ENCODE results near the gene COL5A3. TPM values are rescaled to one million over a fixed set of nuclear protein-coding genes. Genes with fewer than 3 reads are reported as not detected.

The COL5A3 gene
- total RNA-seq = 1 to 10 TPM; 3.7 to 7.4 (median 5.2) TPM

DNA sequence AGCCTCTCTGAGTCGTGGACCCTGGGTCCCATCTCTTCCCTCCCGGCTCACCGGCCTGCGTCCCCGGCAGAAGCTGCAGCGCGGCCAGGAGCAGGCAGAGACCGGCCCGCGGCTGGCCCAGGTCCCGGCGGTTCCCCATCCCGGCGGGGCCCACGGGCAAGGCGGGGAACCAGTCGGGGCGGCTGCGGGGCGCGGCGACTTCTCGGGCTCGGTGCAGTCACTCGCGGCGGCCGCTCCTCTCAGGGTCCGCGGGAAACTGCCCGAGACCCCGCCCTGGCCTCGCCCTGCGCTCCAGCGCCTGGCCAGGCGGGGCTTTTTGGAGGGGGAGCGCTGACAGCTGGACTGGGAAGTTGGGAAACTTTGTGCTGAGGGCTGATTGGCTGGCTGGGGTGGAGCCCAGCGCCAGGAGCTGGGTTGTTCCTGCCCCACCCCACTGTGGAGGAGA is at the start of gene COL5A3:
COL5A3 (minus strand) TSS at position 258 of the 445 bp plus-strand sequence; CDS start at position 139, 119 bp downstream.
- intact Hi-C loops (cut with DNase I) = no loop called here
- TF ChIP-seq, protein P1, sequence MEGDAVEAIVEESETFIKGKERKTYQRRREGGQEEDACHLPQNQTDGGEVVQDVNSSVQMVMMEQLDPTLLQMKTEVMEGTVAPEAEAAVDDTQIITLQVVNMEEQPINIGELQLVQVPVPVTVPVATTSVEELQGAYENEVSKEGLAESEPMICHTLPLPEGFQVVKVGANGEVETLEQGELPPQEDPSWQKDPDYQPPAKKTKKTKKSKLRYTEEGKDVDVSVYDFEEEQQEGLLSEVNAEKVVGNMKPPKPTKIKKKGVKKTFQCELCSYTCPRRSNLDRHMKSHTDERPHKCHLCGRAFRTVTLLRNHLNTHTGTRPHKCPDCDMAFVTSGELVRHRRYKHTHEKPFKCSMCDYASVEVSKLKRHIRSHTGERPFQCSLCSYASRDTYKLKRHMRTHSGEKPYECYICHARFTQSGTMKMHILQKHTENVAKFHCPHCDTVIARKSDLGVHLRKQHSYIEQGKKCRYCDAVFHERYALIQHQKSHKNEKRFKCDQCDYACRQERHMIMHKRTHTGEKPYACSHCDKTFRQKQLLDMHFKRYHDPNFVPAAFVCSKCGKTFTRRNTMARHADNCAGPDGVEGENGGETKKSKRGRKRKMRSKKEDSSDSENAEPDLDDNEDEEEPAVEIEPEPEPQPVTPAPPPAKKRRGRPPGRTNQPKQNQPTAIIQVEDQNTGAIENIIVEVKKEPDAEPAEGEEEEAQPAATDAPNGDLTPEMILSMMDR (IDR thresholded peaks at IDR 0.05) = no peak
- TF ChIP-seq POLR2A (IDR thresholded peaks at IDR 0.05) = no peak
- Histone ChIP-seq H3K36me3 (peaks cover 0 to 1% (median 0%) of the 10 kb centered on the region in 3 donors), H3K4me3 (peak within 1 kb of the TSS; percentile 24 to 62 (median 46)), H3K4me1 (peaks cover 32 to 83% (median 47%) of the 10 kb centered on the region in 3 donors), H3K27me3 (peaks cover 0 to 91% (median 0%) of the 10 kb centered on the region in 4 donors), H3K27ac (peak within 1 kb of the TSS; percentile 69 to 86 (median 78)), H3K9me3 (no peaks in the 10 kb centered on the region)
- DNase-seq = no peak
- 0% methylated on average over 1 of the region's 38 CpGs; no CpG with 5 or more reads in 1 of the 2 donors for WGBS, 2 donors

DNA sequence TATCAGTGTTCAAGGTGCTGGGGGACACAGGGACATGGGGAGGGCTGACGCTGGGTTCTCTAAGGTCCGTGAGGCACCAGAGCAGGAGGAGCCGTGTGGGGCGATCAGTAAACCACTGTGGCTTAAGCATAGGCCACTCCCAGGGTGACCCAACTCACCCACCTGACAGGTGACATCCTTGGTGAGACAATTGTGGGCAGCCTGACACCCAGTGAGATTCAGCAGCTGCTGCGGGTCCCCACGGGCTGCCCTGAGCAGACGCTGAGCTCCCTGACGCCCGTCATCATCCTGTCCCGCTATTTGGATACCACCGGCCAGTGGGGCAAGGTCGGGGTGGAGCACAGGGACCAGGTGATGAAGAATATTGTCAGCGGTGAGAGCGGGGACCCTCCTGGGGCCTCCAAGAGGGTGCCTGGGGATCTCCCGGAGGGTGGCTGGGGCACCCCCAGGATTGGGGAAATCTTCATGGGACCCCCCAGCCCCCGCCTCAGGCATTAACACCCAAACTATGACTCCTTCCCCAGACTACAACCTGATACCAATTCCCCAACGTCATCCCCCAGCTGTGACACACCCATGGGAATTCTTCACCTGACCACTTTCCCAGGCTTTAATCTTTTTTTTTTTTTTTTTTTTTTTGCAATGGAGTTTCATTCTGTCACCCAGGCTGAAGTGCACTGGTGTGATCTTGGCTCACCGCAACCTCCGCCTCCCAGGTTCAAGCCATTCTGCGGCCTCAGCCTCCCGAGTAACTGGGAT is 42.5 kb upstream of the COL5A3 start:
- TF ChIP-seq, protein P1 (IDR thresholded peaks at IDR 0.05) = no peak
- no peak for TF ChIP-seq POLR2A (IDR thresholded peaks at IDR 0.05)
- no peaks in the 10 kb centered on the region for H3K36me3 ChIP-seq
- H3K4me3 ChIP-seq = no peak overlapping the region
- no peaks in the 10 kb centered on the region for H3K4me1 ChIP-seq
- no peaks in the 10 kb centered on the region for H3K9me3 ChIP-seq
- H3K27me3 ChIP-seq = peaks cover 0 to 21% (median 0%) of the 10 kb centered on the region in 4 donors
- intact Hi-C loops (cut with DNase I) = no loop called here
- H3K27ac ChIP-seq = no peak overlapping the region
- DNase-seq = no peak
- 78 to 86% methylated on average over 10 to 11 of the region's 21 CpGs for WGBS, 2 donors

DNA sequence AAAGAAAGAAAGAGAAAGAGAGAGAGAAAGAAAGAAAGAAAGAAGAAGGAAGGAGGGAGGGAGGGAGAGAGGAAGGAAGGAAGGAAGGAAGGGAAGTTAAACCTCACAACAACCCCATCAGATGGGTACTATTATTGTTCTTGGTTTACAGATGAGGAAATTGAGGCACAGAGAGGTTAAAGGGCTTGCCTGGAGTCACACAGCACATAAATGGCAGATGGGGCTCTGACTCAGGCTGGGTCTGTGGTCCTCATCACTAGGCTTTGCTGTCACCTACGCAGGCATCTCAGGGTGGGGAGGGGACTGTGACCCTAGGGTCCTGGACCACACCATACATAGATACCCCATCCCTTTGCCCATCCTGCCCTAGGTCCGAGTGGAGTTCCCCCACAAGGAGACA is 39.3 kb upstream of the COL5A3 start:
- Histone ChIP-seq H3K9me3 (peaks cover 0 to 20% (median 5%) of the 10 kb centered on the region in 3 donors), H3K4me3 (no peak overlapping the region), H3K27me3 (peaks cover 0 to 34% (median 0%) of the 10 kb centered on the region in 4 donors), H3K36me3 (no peaks in the 10 kb centered on the region), H3K27ac (no peak overlapping the region), H3K4me1 (no peaks in the 10 kb centered on the region)
- intact Hi-C loops (cut with DNase I) = no loop called here
- TF ChIP-seq, protein P1 (IDR thresholded peaks at IDR 0.05) = no peak
- no peak for TF ChIP-seq POLR2A (IDR thresholded peaks at IDR 0.05)
- DNase-seq = no peak
- WGBS, 2 donors = 80 to 88% methylated on average over 1 of the region's 2 CpGs

DNA sequence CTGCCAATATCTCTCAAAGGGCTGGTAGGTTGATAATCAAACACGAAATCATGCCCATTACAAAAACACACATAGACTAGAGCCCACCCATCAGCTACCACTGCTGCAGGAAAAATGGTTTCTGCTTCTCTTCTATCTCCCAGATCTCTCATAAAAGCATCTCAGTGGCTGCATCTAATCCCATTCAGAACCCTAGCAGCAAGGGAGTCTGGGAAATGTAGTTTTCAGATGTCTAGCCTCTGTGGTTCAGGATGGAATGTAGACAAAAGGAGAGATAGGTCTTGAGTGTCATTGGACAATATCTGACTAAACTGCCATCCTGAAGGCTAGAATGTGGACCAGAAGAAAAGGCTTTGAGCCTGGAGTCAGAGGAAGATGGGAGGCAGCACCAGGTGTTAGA is 35.1 kb upstream of the COL5A3 start:
- intact Hi-C loops (cut with DNase I) = no loop called here
- DNase-seq = no peak
- H3K4me1 ChIP-seq = no peaks in the 10 kb centered on the region
- no peaks in the 10 kb centered on the region for H3K36me3 ChIP-seq
- WGBS, 2 donors = 27 to 42% methylated on average over 1 of the region's 1 CpG
- peaks cover 0 to 44% (median 0%) of the 10 kb centered on the region in 4 donors for H3K27me3 ChIP-seq
- no peak overlapping the region for H3K27ac ChIP-seq
- H3K9me3 ChIP-seq = peaks cover 0 to 57% (median 29%) of the 10 kb centered on the region in 3 donors
- no peak for TF ChIP-seq POLR2A (IDR thresholded peaks at IDR 0.05)
- TF ChIP-seq, protein P1 (IDR thresholded peaks at IDR 0.05) = no peak
- H3K4me3 ChIP-seq = no peak overlapping the region

DNA sequence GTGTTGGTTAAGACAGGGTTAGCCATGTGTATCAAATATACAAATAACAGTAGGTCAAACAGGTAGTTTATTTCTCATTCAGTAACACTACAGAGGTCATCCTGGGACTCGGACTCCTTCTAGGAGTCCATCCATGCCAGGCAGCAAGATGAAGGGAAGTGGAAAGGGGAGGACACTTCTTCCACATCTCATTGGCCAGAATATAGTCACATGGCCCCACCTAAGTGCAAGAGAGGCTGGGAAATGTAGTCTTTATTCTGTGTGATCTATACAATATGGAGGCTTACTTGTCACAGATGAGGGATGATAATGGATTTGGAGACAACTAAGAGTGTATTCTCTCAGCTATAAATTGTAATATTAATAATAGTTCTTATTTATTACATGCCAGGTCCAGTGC is 34.1 kb upstream of the COL5A3 start:
- Histone ChIP-seq H3K27ac (no peak overlapping the region), H3K4me1 (no peaks in the 10 kb centered on the region), H3K9me3 (peaks cover 0 to 57% (median 29%) of the 10 kb centered on the region in 3 donors), H3K36me3 (no peaks in the 10 kb centered on the region), H3K27me3 (peaks cover 0 to 53% (median 0%) of the 10 kb centered on the region in 4 donors), H3K4me3 (no peak overlapping the region)
- 71 to 75% methylated on average over 1 of the region's 1 CpG for WGBS, 2 donors
- DNase-seq = no peak
- no peak for TF ChIP-seq POLR2A (IDR thresholded peaks at IDR 0.05)
- TF ChIP-seq, protein P1 (IDR thresholded peaks at IDR 0.05) = no peak
- intact Hi-C loops (cut with DNase I) = no loop called here

Measured in esophagus squamous epithelium (tissue), 5 donors.